NB4 (cell line): ENCODE results near the gene SCYGR7.

Experiments
- DNase-seq: peaks from one replicate; pipeline ENCODE4 v3.0.0; 2010; ENCODE audit warnings: low read depth
- H3K4me3 ChIP-seq: one replicate; pipeline ENCODE4 v1.5.1; 2011; ENCODE audit warnings: mild to moderate bottlenecking, low read depth, low read length, moderate library complexity
- MAX ChIP-seq: IDR thresholded peaks from 2 replicates; pipeline ENCODE4 v1.6.1; 2011; ENCODE audit warnings: low read depth, low read length
- MYC ChIP-seq: IDR thresholded peaks from 2 replicates; pipeline ENCODE4 v1.6.1; 2011; ENCODE audit warnings: low read depth, low read length
- POLR2A ChIP-seq: IDR thresholded peaks from 2 replicates; pipeline ENCODE4 v1.6.1; 2011; ENCODE audit warnings: mild to moderate bottlenecking; ENCODE audit not compliant: insufficient read length; ENCODE audit errors: extremely low read depth
- TF ChIP-seq, protein P1 (sequence below): IDR thresholded peaks from one replicate; pipeline ENCODE4 v1.5.1; 2012; ENCODE audit warnings: low read depth, low read length

SCYGR7 gene

DNA sequence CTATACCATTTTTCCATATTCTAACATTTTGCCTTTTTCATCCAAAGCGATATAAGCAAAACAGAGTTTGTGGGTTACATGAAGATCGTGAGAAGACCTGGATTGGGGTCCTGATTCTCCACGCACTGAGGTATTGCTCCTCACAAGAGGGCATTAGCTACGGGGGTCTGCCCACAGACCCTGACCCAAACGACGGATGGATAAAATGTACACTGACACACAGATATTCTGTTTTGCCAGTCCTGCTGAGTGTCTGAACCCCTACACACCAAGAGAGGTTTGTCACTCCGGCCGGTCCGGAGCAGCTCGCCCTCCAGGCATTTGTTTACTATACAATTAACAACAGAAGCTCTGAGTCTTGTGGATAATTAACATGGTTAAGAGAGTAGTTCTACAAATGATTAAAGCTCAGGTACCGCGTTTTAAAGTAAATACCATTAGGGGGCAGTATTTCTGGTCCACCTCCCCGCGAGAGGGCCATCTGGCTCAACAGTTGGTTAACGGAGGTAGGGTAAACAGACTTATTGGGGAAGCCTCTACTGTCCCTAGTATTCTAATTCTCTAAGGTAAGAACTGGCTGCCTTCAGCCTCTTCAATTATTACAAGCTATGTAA lies 46.0 kb downstream of the SCYGR7 start:
- H3K4me3 ChIP-seq = no peak overlapping the region
- TF ChIP-seq MAX (no peak), MYC (no peak), POLR2A (no peak)
- TF ChIP-seq, protein P1, sequence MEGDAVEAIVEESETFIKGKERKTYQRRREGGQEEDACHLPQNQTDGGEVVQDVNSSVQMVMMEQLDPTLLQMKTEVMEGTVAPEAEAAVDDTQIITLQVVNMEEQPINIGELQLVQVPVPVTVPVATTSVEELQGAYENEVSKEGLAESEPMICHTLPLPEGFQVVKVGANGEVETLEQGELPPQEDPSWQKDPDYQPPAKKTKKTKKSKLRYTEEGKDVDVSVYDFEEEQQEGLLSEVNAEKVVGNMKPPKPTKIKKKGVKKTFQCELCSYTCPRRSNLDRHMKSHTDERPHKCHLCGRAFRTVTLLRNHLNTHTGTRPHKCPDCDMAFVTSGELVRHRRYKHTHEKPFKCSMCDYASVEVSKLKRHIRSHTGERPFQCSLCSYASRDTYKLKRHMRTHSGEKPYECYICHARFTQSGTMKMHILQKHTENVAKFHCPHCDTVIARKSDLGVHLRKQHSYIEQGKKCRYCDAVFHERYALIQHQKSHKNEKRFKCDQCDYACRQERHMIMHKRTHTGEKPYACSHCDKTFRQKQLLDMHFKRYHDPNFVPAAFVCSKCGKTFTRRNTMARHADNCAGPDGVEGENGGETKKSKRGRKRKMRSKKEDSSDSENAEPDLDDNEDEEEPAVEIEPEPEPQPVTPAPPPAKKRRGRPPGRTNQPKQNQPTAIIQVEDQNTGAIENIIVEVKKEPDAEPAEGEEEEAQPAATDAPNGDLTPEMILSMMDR = no peak
- no peak for DNase-seq

DNA sequence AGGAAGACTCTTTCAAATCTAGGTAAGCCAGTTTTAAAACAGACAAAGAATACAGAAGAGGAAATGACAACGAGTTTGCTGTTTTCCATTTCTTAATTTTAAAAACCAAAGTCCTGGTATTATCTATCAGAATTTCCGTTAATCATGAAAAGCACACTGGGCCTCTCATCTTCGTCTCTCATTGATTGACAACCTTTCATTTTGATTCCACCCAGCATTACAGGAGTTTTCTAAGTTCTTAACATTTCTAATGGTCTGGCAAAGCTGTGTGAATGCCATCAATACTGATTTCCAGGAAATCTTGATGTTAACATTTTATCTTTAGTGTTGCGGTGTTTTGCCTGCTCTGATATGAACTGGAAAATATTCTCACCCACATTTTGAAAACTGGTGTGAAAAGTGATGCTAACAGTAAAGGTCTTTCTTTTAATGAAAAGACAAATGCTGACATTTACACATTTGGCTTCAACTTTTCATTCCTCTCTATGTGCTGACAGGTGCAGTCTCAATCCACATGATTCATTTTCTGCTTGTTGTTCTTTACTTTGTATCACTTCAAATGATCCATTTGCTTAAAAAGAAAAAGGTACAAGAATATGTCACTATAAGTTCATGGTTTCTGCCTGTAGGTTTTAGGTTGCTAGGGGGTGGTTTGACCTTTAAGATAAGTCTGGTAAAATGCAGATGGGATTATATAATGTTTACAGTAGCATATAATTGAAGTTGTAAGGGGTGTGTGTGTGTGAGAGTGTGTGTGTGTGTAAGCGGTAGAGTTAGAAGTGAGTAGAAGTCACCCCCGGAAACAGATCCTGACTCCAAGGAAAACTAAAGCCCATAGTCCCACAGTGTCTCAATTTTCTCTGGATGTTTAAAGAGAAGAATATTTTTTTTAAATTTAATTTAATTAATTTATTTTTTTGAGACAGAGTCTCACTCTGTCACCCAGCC lies 47.0 kb downstream of the SCYGR7 start:
- TF ChIP-seq, protein P1 = no peak
- TF ChIP-seq POLR2A (no peak), MAX (no peak), MYC (no peak)
- no peak for DNase-seq
- no peak overlapping the region for H3K4me3 ChIP-seq
